Adipocyte (in vitro differentiated cells): ENCODE data around the gene GPR62.

Experiments
- DNase-seq: peaks from one replicate; pipeline ENCODE4 v3.0.0-alpha.2; 2015; ENCODE audit warnings: low read depth
- H3K27me3 ChIP-seq: replicated peaks from 2 replicates; pipeline ENCODE4 v1.7.0; 2013; ENCODE audit warnings: mild to moderate bottlenecking, low read length, moderate library complexity; ENCODE audit not compliant: control insufficient read depth, insufficient read depth
- H3K36me3 ChIP-seq: 2 replicates; pipeline ENCODE4 v1.7.0; 2013; ENCODE audit warnings: low read length, mild to moderate bottlenecking, moderate library complexity; ENCODE audit not compliant: control insufficient read depth, insufficient read depth, severe bottlenecking
- H3K4me1 ChIP-seq: 2 replicates; pipeline ENCODE4 v1.7.0; 2013; ENCODE audit warnings: mild to moderate bottlenecking, low read length, moderate library complexity; ENCODE audit not compliant: control insufficient read depth, insufficient read depth
- H3K4me3 ChIP-seq: 2 replicates; pipeline ENCODE4 v1.7.0; 2013; ENCODE audit warnings: mild to moderate bottlenecking, low read length, moderate library complexity
- H3K9ac ChIP-seq: 2 replicates; pipeline ENCODE4 v1.7.0; 2013; ENCODE audit warnings: mild to moderate bottlenecking, low read length, moderate library complexity
- H3K9me3 ChIP-seq: 2 replicates; pipeline ENCODE4 v1.7.0; 2013; ENCODE audit warnings: mild to moderate bottlenecking, low read length, moderate library complexity; ENCODE audit not compliant: control insufficient read depth

Gene GPR62

DNA sequence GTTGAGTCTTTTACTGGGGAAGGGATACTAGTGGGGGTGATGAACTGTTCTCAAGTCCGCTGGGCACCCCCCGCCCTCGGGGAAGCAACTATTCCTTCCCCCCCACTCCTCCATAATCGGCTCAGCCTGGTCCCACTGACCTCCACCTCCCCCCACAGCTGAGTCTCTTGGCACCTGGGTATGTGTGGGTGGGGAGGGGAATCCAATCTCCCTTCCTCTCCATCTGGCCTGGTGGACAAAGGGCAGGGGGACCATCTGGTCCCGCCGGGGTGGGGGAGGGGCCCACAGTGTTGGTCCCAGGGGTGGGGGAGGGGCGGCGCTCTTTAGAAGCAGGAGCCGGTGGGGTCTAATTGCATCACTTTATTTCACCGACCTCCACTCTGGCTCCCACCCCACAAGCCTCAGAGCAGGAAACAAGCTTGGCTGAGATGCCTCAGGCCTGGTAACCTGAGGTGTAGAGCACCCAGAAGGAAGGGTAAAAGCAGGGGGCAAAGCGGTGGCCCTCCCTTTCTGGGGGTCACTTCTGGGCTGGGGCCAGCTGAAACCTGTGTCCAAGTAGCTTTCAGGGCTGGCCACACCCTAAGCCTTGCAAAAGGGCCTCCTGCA is 13.1 kb downstream of the GPR62 start:
- peaks cover 10% of the 10 kb centered on the region for H3K4me1 ChIP-seq
- H3K9ac ChIP-seq = peak overlapping the region; percentile 90
- peak; percentile 32 for DNase-seq
- peaks cover 7% of the 10 kb centered on the region for H3K36me3 ChIP-seq
- no peaks in the 10 kb centered on the region for H3K9me3 ChIP-seq
- H3K4me3 ChIP-seq = peak overlapping the region; percentile 84
- no peaks in the 10 kb centered on the region for H3K27me3 ChIP-seq

DNA sequence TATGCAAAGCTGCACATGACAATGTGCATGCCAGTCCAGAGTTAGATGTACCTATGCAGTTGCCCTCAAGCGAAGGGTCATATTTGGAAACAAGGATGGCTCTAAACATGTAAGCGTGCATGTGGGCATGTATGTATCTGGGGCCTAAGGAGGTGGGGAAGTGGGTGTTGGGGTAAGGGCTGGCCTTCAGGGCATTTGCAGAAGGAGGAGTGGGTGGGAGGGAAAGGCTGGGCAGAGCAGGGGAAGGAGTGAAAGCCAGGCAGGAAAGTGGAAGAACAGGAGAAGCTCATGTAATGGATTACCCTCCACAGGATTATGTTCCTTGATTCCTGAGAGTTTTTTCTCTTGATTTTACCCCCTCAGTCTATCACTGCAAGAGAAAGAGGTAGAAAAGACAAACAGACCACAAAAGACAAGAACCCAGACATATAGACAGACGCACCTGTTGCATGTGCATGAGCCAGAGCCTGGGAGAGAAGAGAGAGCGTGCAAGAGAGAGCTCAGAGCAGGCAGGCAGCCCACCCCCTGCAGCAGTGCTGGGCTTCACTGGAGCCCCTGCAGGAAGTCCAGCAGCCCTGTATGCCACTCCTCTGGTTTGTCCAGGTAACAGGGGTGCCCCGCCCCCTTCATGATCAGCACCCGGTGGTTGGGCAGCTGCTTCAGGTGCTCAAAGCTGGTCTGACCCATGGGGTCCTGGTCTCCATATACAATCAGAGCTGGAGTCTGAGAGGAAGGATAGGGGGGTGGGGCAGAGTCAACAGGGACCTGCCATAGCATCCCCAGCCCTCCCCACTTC is 13.9 kb downstream of the GPR62 start:
- Histone ChIP-seq H3K27me3 (no peaks in the 10 kb centered on the region), H3K9me3 (no peaks in the 10 kb centered on the region), H3K4me1 (peaks cover 12% of the 10 kb centered on the region), H3K9ac (no peak overlapping the region), H3K4me3 (no peak overlapping the region), H3K36me3 (peaks cover 7% of the 10 kb centered on the region)
- DNase-seq = no peak

- no peak overlapping the region for H3K9ac ChIP-seq
- H3K36me3 ChIP-seq = peaks cover 7% of the 10 kb centered on the region
Observed at GRCh38 chr3:51969841-51970240, 14.7 kb downstream of the GPR62 start.

DNA sequence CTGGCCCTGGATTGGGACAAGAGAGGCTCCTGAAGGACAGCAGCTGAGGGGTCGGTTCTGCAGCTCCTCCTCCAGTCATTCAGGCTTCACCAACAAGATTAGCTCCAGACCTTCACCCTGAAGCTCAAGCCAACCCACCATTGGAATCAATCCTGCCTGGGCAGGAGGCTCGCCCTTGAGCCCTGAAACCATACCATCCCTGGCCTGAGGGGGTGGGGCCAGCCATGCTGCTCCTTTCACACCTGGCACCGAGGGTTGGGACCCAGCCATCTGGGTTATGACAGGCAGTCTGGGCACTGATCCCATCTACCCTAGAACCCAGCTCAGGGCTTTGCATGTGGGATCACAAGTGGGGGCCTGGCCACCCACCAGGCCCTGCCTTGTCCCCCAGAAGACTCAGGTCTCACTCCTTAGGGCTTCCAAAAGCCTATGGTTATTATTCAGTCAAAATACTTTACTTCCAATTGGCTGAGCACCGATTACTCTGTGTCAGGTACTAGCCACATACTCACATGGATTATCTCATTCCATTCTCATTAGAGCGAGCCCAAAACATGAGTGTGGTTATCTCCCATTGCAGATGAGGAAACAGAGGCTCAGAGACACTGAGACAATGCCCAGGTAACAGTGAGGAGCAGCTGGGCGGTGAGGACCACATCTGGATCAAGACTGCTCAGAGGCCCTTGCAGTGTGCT is 15.6 kb downstream of the GPR62 start:
- Histone ChIP-seq H3K27me3 (no peaks in the 10 kb centered on the region), H3K9me3 (no peaks in the 10 kb centered on the region), H3K9ac (no peak overlapping the region), H3K36me3 (peaks cover 7% of the 10 kb centered on the region), H3K4me3 (no peak overlapping the region), H3K4me1 (peaks cover 24% of the 10 kb centered on the region)
- DNase-seq = no peak

More at GRCh38 chr3:51969841-51970240, 14.7 kb downstream of the GPR62 start:
- Histone ChIP-seq H3K4me3 (no peak overlapping the region), H3K27me3 (no peaks in the 10 kb centered on the region), H3K9me3 (no peaks in the 10 kb centered on the region), H3K4me1 (peaks cover 19% of the 10 kb centered on the region)
- DNase-seq = no peak

DNA sequence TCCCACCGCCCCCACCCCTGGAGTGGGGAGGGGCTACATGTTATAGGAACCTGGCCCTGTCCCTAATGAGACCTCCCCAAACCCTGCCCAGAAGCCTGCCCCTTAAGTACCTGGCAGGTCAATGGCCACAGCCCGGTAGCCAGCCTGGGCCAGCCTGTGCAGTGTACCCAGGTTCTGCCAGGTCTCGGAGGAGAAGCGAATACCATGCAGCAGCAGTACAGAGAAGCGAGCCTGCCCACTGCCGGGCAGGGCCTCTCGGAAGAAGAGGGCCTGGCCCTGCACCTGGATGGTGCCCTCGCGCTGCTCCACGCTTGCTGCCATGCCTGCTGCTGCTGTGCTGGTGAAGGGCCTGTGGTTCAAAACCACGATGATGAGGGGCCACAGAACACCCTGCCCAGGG is 16.2 kb downstream of the GPR62 start:
- H3K9me3 ChIP-seq = no peaks in the 10 kb centered on the region
- H3K4me1 ChIP-seq = peaks cover 25% of the 10 kb centered on the region
- H3K4me3 ChIP-seq = no peak overlapping the region
- no peak overlapping the region for H3K9ac ChIP-seq
- DNase-seq = no peak
- peaks cover 7% of the 10 kb centered on the region for H3K36me3 ChIP-seq
- H3K27me3 ChIP-seq = no peaks in the 10 kb centered on the region

DNA sequence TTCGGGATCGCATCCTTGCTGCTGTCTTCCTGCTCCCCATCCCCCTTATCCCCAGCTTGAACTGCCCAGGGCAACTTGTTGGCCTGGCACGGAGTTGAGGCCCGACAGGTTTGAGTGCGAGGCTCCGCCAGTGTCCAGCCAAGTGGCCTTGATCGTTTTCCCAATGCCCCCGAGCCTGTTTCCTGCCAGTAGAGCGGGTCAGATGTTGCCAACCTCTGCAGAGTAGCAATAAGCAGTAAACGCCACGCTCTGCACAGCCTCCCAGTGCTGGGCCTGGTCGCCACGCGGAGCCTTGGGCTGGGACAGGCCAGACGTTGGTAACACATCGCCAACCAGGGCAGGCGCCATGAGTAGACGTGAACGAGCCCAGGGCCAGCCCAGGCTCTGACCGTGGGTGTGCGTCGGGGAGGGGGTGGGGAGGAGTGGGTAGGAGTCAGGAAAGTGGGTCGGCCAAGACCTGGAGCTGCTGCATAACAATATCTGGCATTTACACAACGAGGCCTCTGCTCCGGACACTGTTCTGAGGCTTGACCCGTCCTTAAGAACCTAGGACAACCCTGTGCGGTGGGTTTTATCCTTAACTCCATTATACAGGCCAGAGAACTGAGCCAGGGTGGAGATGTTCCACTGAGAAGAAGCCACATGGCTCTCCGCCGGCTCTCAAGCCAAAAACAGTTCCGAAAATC is 19.2 kb downstream of the GPR62 start:
- no peak for DNase-seq
- H3K4me1 ChIP-seq = peaks cover 17% of the 10 kb centered on the region
- peak overlapping the region; percentile 97 for H3K4me3 ChIP-seq
- peaks cover 7% of the 10 kb centered on the region for H3K36me3 ChIP-seq
- H3K9me3 ChIP-seq = no peaks in the 10 kb centered on the region
- no peaks in the 10 kb centered on the region for H3K27me3 ChIP-seq
- peak overlapping the region; percentile 96 for H3K9ac ChIP-seq

GRCh38 chr3:51974963-51975851 is 20.0 kb downstream of the GPR62 start, which contains the start of gene ABHD14A:
TSS of gene ABHD14A (plus strand) at chr3:51975064. CDS start at chr3:51975136, 72 bp downstream.
- Histone ChIP-seq H3K9me3 (no peaks in the 10 kb centered on the region), H3K4me1 (peaks cover 17% of the 10 kb centered on the region), H3K9ac (peak within 1 kb of the TSS; percentile 96), H3K4me3 (peak within 1 kb of the TSS; percentile 97), H3K36me3 (peaks cover 7% of the 10 kb centered on the region), H3K27me3 (no peaks in the 10 kb centered on the region)
- DNase-seq = peak; percentile 85

DNA sequence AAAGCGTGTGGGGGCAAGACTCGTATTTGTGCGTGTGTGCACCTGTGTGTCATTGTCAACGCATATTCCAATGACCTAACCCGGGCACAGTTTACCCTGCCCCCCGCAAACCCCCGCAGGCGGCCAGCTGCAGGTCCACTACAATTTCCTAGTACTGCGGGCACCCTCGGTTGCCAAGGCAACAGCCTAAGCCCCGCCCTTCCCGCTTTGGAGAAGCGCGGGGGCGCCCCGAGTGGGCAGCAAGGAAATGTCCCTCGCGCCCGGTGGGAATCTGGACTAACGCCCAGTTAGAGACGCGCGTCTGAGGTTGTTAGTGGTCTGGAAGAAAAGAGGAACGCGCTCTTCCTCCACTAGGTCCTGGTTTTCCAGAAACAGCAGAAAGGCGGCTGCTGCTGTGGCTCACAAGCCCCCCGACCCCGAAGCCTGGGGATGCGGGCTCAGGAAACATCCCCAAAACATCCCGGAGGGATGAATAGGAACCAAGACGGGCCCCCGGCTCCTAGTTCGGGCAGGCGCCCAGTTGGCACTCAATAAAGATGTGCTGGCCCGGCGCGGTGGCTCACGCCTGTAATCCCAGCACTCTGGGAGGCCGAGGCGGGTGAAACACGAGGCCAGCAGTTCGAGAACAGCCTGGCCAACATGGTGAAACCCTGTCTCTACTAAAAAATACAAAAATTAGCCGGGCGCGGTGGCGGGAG is 20.8 kb downstream of the GPR62 start:
- no peaks in the 10 kb centered on the region for H3K9me3 ChIP-seq
- peak overlapping the region; percentile 96 for H3K9ac ChIP-seq
- peaks cover 13% of the 10 kb centered on the region for H3K36me3 ChIP-seq
- no peaks in the 10 kb centered on the region for H3K27me3 ChIP-seq
- DNase-seq = peak; percentile 73
- H3K4me1 ChIP-seq = peaks cover 17% of the 10 kb centered on the region
- H3K4me3 ChIP-seq = peak overlapping the region; percentile 97

DNA sequence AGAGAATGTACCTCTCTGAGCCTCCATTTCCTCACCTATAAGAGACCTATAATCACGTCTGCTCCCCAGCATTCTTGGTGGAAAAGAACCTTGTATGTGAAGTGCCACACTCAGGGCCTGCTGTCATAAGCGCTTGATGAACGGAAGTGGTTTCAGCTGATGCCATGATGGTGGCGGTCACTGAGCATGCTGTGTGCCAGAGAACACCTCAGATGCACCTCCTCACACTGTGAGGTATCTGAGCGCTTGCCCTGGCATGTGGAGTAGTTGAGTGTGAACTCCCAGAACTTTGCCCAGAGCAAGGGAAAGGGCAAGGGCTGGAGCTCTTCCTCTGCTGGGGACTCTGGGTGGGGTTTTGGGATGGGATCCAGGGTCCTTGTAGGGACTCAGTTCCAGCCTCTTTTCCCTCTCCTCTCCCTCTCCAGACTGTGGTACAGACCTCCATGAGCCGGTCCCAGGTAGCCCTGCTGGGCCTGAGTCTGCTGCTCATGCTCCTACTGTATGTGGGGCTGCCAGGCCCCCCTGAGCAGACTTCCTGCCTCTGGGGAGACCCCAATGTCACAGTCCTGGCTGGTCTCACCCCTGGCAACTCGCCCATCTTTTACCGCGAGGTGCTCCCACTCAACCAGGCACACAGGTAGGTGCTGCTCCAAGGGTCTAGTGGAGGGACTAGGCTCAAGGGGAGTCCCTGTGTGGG is 22.4 kb downstream of the GPR62 start:
- DNase-seq = no peak
- Histone ChIP-seq H3K36me3 (peaks cover 7% of the 10 kb centered on the region), H3K9me3 (no peaks in the 10 kb centered on the region), H3K4me1 (peaks cover 24% of the 10 kb centered on the region), H3K27me3 (no peaks in the 10 kb centered on the region), H3K9ac (no peak overlapping the region), H3K4me3 (no peak overlapping the region)
